IPS-15b (cell line): ENCODE results near the gene DOCK2.

Experiments used
- H3K27me3 ChIP-seq: one replicate; pipeline ENCODE4 v1.6.1; 2013; ENCODE audit warnings: low read length; ENCODE audit not compliant: control insufficient read depth, insufficient read depth
- H3K36me3 ChIP-seq: one replicate; pipeline ENCODE4 v1.6.1; 2013; ENCODE audit warnings: low read length; ENCODE audit not compliant: control insufficient read depth, insufficient read depth
- H3K4me1 ChIP-seq: one replicate; pipeline ENCODE4 v1.6.1; 2013; ENCODE audit warnings: mild to moderate bottlenecking, low read length; ENCODE audit not compliant: control insufficient read depth, insufficient read depth
- H3K4me3 ChIP-seq: one replicate; pipeline ENCODE4 v1.5.1; 2013; ENCODE audit warnings: low read depth, low read length
- H3K9ac ChIP-seq: one replicate; pipeline ENCODE4 v1.6.1; 2013; ENCODE audit warnings: low read depth, mild to moderate bottlenecking, low read length
- H3K9me3 ChIP-seq: one replicate; pipeline ENCODE4 v1.6.1; 2013; ENCODE audit warnings: mild to moderate bottlenecking, low read length; ENCODE audit not compliant: control insufficient read depth, insufficient read depth

The DOCK2 gene

DNA sequence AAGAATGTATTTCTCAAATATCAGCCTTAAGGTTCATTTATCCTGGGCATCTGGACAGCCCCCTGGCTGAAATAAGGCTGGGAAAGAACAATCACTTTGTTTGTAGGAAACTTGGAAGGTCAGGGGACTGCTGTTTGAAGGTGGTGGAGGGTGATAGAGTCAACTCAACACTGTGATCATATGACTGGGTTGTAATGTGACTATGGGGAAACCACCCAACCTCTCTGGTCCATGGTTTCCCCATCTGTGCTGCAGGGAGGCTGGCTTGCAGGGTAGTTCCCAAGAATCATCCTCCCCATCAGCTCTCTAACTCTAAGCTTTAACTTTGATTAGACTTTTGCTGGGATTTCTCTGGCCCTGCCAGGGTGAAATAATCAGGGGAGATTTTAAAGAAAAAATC, 333.3 kb downstream of the DOCK2 start:
- no peaks in the 10 kb centered on the region for H3K9me3 ChIP-seq
- no peaks in the 10 kb centered on the region for H3K27me3 ChIP-seq
- no peak overlapping the region for H3K9ac ChIP-seq

GRCh38 chr5:169970911-169971765, 334.1 kb downstream of the DOCK2 start:
- H3K27me3 ChIP-seq = no peaks in the 10 kb centered on the region
- H3K4me3 ChIP-seq = no peak overlapping the region
- H3K9ac ChIP-seq = no peak overlapping the region
- H3K9me3 ChIP-seq = no peaks in the 10 kb centered on the region
- H3K36me3 ChIP-seq = no peaks in the 10 kb centered on the region
- no peaks in the 10 kb centered on the region for H3K4me1 ChIP-seq

More for the DNA sequence above, 333.3 kb downstream of the DOCK2 start:
- Histone ChIP-seq H3K4me3 (no peak overlapping the region), H3K36me3 (no peaks in the 10 kb centered on the region), H3K4me1 (no peaks in the 10 kb centered on the region)

DNA sequence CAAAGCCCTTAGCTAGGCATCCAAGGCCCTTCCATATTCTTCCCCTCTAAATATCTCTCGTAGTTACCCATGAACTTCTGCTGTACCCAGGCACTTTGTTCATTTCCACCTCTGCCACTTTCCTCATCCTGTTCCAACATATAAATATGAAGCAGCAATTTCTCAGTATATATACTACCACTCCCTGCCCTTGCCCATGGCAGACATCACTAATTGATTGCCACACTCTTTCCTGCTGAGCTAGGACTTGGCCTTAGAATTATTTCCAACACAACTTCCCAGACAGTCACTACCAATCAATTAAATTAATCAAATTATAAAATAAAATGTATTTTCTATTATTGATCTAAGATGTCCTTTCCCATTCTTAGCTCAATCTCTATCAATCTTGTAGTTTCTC, 334.7 kb downstream of the DOCK2 start:
- Histone ChIP-seq H3K36me3 (no peaks in the 10 kb centered on the region), H3K4me3 (no peak overlapping the region), H3K4me1 (peaks cover 3% of the 10 kb centered on the region), H3K9ac (no peak overlapping the region), H3K9me3 (no peaks in the 10 kb centered on the region), H3K27me3 (no peaks in the 10 kb centered on the region)

DNA sequence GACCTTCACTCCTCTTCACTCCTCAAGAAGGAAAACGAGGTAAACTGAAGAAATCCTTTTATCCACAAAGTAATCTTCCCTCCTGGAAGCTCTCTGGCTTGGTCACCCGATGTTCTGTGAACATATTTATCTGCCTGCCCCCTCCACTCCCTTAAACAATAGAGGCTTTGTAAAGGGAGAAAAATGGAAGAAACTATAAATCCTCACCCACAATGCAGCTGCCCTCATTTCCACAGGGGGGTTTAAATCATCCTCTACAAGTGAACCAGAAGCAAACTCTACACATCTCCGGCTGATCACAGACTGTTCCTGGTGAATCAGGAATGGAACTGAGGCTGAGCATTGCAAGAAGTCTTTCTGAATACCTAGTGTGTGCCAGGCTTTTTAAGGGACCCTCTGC, 336.0 kb downstream of the DOCK2 start:
- Histone ChIP-seq H3K9ac (no peak overlapping the region), H3K9me3 (no peaks in the 10 kb centered on the region), H3K36me3 (no peaks in the 10 kb centered on the region), H3K27me3 (peaks cover 2% of the 10 kb centered on the region), H3K4me3 (no peak overlapping the region), H3K4me1 (peaks cover 15% of the 10 kb centered on the region)

DNA sequence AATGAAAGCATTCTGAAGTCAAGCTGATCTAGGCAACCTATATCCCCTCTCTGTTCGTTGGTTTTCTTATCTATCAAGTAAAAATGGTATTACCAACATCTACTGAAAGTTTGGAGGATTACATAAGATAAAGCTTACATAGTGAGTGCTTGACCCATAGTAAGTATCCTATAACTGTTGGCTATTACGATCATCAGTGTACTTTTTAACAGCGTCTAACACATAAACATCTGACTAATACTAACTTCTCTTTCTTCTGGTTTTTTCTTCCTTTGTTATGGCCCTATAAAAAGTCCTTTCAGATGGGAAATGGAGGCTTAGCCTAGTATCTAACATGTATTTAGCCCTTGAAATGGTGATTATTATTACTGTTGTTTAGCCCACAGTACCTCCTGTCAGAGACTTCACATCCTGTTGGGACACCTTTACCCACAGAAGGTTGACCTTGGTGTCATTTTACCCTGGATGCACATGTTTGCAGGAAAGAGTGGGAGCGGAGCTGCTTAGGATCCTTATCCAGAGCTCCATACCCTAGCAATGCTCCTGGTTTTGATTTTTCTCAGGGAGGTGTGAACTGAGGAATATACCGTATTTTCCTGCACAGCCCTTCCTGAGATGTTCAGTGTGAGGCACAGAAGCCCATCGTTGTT, 337.2 kb downstream of the DOCK2 start:
- Histone ChIP-seq H3K9me3 (no peaks in the 10 kb centered on the region), H3K27me3 (peaks cover 9% of the 10 kb centered on the region), H3K4me3 (no peak overlapping the region), H3K36me3 (no peaks in the 10 kb centered on the region), H3K9ac (no peak overlapping the region), H3K4me1 (peaks cover 25% of the 10 kb centered on the region)

DNA sequence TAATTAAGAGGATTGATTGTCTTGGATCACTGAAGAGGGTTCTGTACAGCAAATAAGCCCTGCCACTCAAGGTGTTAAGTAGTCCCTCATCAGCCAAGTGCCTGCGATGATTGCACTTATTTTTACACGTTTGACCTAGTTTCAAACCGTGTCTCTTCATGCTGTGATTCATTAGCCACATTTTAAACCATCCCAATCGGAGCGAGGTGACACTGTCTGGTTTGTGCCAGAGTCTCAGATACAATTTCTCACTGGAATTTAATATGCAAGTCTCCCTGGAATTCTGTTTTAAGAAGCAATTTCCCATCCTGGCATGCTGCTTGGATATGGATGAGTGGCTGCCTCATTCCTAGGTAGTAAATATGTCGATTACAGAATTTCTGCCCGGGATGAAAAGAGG, 341.6 kb downstream of the DOCK2 start:
- no peaks in the 10 kb centered on the region for H3K36me3 ChIP-seq

DNA sequence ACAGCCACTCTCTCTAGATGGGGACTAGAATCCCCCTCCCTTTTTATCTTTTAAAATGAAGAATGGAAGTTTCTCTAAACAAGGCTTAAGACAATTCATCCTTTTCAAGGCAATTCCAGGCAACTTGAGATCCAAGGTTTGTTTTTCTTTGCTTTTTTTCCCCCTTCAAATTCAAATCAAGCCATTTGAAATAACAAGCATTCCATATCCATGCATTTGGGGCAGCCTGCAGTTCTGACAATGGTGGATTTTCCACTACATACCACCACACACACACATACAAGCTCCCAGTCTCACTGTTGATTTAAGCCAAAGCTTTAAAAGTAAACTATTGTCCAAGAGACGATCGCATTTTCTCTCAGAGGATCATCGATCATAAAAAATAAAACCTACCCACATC, 342.8 kb downstream of the DOCK2 start:
- Histone ChIP-seq H3K4me3 (peak overlapping the region; percentile 48), H3K4me1 (peaks cover 39% of the 10 kb centered on the region), H3K27me3 (peaks cover 10% of the 10 kb centered on the region), H3K9me3 (no peaks in the 10 kb centered on the region), H3K36me3 (no peaks in the 10 kb centered on the region), H3K9ac (no peak overlapping the region)

More for the DNA sequence above, 341.6 kb downstream of the DOCK2 start:
- H3K27me3 ChIP-seq = peaks cover 10% of the 10 kb centered on the region
- H3K9ac ChIP-seq = no peak overlapping the region
- H3K9me3 ChIP-seq = no peaks in the 10 kb centered on the region
- peaks cover 39% of the 10 kb centered on the region for H3K4me1 ChIP-seq
- no peak overlapping the region for H3K4me3 ChIP-seq

GRCh38 chr5:169980418-169981053, 343.5 kb downstream of the DOCK2 start, which contains the start of gene INSYN2B:
Gene INSYN2B (minus strand): TSS chr5:169980495. CDS start chr5:169883898, 96,597 bp downstream.
- Histone ChIP-seq H3K9me3 (no peaks in the 10 kb centered on the region), H3K9ac (no peak within 1 kb of the TSS), H3K36me3 (no peaks in the 10 kb centered on the region), H3K4me1 (peaks cover 39% of the 10 kb centered on the region), H3K4me3 (peak within 1 kb of the TSS; percentile 48), H3K27me3 (peaks cover 10% of the 10 kb centered on the region)

GRCh38 chr5:169988206-169988605, 351.1 kb downstream of the DOCK2 start:
- Histone ChIP-seq H3K4me3 (no peak overlapping the region), H3K27me3 (no peaks in the 10 kb centered on the region), H3K36me3 (no peaks in the 10 kb centered on the region), H3K9ac (no peak overlapping the region), H3K9me3 (no peaks in the 10 kb centered on the region), H3K4me1 (no peaks in the 10 kb centered on the region)

- H3K36me3 ChIP-seq = no peaks in the 10 kb centered on the region
- H3K9ac ChIP-seq = no peak overlapping the region
- no peak overlapping the region for H3K4me3 ChIP-seq
- no peaks in the 10 kb centered on the region for H3K4me1 ChIP-seq
- H3K9me3 ChIP-seq = no peaks in the 10 kb centered on the region
- no peaks in the 10 kb centered on the region for H3K27me3 ChIP-seq
Observed at GRCh38 chr5:169988947-169989346, 351.9 kb downstream of the DOCK2 start.

- H3K9me3 ChIP-seq = no peaks in the 10 kb centered on the region
- no peak overlapping the region for H3K9ac ChIP-seq
- no peaks in the 10 kb centered on the region for H3K27me3 ChIP-seq
- H3K36me3 ChIP-seq = no peaks in the 10 kb centered on the region
- no peaks in the 10 kb centered on the region for H3K4me1 ChIP-seq
- no peak overlapping the region for H3K4me3 ChIP-seq
Observed at GRCh38 chr5:169989365-169989764, 352.3 kb downstream of the DOCK2 start.
